ENCODE measurements around the gene PAH. TPM values are rescaled to one million over a fixed set of nuclear protein-coding genes. Genes with fewer than 3 reads are reported as not detected.

The PAH gene
- total RNA-seq, 4 donors from 2014 or later, result not detected

DNA sequence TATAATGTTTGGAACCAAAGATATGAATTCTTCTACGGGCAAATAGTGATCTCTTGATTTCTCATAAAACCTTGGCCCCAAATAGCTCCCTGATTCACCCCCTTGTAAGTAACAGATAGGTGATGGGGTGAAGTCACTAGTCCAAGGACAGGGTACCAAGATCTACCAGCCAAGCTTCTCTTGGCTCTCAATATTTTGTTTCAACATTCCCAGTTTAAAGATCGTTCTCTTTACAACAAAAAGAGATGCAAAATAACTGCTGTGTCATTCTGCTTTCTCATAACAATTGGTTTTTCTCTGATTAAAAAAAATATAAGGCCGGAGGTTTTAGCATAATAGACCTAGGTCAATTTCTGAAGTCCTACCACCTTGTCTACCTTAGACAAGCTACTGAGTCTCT lies 11.8 kb downstream of the PAH start:
- Histone ChIP-seq H3K27ac (replicated peaks in 1 of 4) (no peak overlapping the region), H3K9me3 (no peaks in the 10 kb centered on the region), H3K4me1 (no peaks in the 10 kb centered on the region), H3K36me3 (no peaks in the 10 kb centered on the region), H3K27me3 (no peaks in the 10 kb centered on the region), H3K4me3 (no peak overlapping the region)
- intact Hi-C loops (cut with DNase I), result no loop called here
- TF ChIP-seq POLR2AphosphoS5 (IDR thresholded peaks at IDR 0.05), result no peak
- TF ChIP-seq, protein P1, sequence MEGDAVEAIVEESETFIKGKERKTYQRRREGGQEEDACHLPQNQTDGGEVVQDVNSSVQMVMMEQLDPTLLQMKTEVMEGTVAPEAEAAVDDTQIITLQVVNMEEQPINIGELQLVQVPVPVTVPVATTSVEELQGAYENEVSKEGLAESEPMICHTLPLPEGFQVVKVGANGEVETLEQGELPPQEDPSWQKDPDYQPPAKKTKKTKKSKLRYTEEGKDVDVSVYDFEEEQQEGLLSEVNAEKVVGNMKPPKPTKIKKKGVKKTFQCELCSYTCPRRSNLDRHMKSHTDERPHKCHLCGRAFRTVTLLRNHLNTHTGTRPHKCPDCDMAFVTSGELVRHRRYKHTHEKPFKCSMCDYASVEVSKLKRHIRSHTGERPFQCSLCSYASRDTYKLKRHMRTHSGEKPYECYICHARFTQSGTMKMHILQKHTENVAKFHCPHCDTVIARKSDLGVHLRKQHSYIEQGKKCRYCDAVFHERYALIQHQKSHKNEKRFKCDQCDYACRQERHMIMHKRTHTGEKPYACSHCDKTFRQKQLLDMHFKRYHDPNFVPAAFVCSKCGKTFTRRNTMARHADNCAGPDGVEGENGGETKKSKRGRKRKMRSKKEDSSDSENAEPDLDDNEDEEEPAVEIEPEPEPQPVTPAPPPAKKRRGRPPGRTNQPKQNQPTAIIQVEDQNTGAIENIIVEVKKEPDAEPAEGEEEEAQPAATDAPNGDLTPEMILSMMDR (IDR thresholded peaks at IDR 0.05), result no peak
- no peak for TF ChIP-seq EP300 (IDR thresholded peaks at IDR 0.05)
- TF ChIP-seq POLR2A (IDR thresholded peaks at IDR 0.05; ENCODE audit: low read depth), result no peak
- WGBS, result 83% methylated on average over 3 of the region's 3 CpGs
- DNase-seq (ENCODE audit: extremely low spot score), result no peak

DNA sequence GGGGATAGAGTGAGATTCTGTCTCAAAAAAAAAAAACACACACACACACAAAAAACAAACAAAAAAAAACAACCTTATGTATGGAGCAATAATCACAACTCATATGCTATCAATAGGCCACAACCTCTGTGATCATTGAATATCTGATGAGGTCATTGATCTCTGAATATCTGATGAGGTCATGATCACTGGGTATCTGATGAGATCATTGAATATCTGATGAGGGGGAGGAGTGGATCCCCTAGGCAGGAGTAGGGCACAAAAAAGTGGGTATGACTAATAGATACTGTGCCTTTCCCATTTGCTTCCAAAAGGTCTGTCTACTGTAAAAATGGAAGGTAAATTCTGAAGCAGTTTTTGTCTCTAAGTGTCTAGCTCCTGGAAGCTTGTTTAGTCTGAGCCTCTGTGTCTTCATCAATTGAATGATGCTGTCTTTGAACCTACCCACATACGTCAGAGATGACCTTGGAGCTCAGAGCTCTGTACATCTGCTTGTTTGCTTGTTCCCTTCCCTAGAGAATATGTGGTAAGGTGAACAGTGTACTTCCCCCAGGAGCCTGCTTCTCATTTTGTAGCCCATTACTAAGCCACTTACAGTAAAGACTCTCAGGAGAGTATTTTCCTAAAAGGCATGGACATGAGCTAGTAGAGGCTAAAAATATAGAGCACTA lies 13.6 kb downstream of the PAH start:
- Histone ChIP-seq H3K9me3 (no peaks in the 10 kb centered on the region), H3K36me3 (no peaks in the 10 kb centered on the region), H3K4me1 (no peaks in the 10 kb centered on the region), H3K27me3 (no peaks in the 10 kb centered on the region), H3K27ac (replicated peaks in 1 of 4) (no peak overlapping the region), H3K4me3 (no peak overlapping the region)
- intact Hi-C loops (cut with DNase I), result no loop called here
- WGBS, result 57% methylated on average over 1 of the region's 1 CpG
- DNase-seq (ENCODE audit: extremely low spot score), result no peak
- TF ChIP-seq EP300 (IDR thresholded peaks at IDR 0.05) (no peak), POLR2A (IDR thresholded peaks at IDR 0.05; ENCODE audit: low read depth) (no peak)

DNA sequence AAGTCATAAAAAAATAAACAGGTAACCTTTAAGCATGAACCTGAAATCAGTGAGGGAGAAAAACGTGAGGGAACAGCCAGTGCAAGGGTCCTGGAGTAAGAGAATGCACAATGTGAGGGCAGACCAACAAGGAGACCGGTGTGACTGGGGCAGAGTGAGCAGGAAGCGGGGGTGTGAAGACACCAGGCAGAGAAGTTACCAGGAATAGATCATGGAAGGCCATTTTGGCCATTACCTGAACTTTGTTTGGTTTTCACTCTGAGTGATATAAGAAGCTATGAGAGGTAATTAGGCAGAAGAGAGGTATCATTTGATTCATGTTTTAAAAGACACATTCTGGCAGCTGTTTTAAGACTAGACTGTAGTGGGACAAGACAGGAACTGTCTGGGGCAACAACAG lies 15.0 kb downstream of the PAH start:
- TF ChIP-seq POLR2A (IDR thresholded peaks at IDR 0.05; ENCODE audit: low read depth), result no peak
- TF ChIP-seq, protein P1 (IDR thresholded peaks at IDR 0.05), result no peak
- no peak overlapping the region for H3K27ac ChIP-seq (replicated peaks in 1 of 4)
- H3K27me3 ChIP-seq, result no peaks in the 10 kb centered on the region
- WGBS, result 58% methylated on average over 3 of the region's 3 CpGs
- no peak for DNase-seq (ENCODE audit: extremely low spot score)
- intact Hi-C loops (cut with DNase I), result no loop called here
- H3K9me3 ChIP-seq, result no peaks in the 10 kb centered on the region
- no peaks in the 10 kb centered on the region for H3K36me3 ChIP-seq
- H3K4me3 ChIP-seq, result no peak overlapping the region
- H3K4me1 ChIP-seq, result no peaks in the 10 kb centered on the region

DNA sequence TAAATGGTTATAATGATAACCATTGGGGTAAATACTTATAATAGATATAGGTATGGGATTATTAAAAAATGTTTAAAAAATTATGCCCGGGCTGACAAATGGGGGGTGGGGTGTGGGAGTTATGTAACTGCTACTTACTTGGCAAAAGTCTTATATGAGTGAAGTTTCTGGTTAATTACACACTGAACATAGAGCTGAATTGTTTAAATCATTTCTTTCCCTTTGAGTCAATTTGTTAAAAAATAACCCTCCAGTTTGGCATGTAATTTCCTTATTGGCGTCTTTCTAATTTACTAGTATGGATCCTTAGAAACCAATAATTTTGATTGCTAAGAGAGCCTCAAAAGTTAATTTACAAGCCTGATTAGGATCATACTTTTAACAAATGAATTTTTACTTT lies 16.7 kb downstream of the PAH start:
- Histone ChIP-seq H3K36me3 (no peaks in the 10 kb centered on the region), H3K4me3 (no peak overlapping the region), H3K27me3 (no peaks in the 10 kb centered on the region), H3K4me1 (no peaks in the 10 kb centered on the region), H3K27ac (replicated peaks in 1 of 4) (no peak overlapping the region), H3K9me3 (no peaks in the 10 kb centered on the region)
- TF ChIP-seq EP300 (IDR thresholded peaks at IDR 0.05) (no peak), POLR2A (IDR thresholded peaks at IDR 0.05; ENCODE audit: low read depth) (no peak), POLR2AphosphoS5 (IDR thresholded peaks at IDR 0.05) (no peak)
- TF ChIP-seq, protein P1 (IDR thresholded peaks at IDR 0.05), result no peak
- no peak for DNase-seq (ENCODE audit: extremely low spot score)
- intact Hi-C loops (cut with DNase I), result no loop called here
- WGBS, result 63% methylated on average over 2 of the region's 2 CpGs

DNA sequence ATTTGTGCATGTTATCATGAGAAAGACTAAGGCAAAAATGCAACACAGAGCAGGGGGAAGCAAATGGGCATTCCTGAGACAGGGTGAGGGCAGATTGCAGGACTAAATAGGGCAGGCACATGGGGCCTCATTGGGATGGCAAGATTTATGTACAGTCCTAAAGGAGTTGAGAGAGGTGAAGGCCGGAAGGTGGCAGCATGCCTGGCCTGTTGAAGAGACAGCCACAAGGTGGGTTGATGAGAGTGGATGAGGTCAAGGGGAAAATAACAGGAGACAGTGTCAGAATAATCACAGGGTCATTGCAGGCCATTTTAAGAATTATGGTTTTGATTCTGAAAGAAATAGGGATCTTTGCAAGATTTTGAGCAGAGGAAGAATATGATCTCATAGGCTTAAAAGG lies 21.0 kb downstream of the PAH start:
- no peak for TF ChIP-seq POLR2AphosphoS5 (IDR thresholded peaks at IDR 0.05)
- TF ChIP-seq, protein P1 (IDR thresholded peaks at IDR 0.05), result no peak
- TF ChIP-seq POLR2A (IDR thresholded peaks at IDR 0.05; ENCODE audit: low read depth), result no peak
- TF ChIP-seq EP300 (IDR thresholded peaks at IDR 0.05), result no peak
- no peak overlapping the region for H3K27ac ChIP-seq (replicated peaks in 1 of 4)
- no peaks in the 10 kb centered on the region for H3K36me3 ChIP-seq
- H3K27me3 ChIP-seq, result peaks cover 0 to 4% (median 0%) of the 10 kb centered on the region in 4 donors
- WGBS, result 78% methylated on average over 1 of the region's 1 CpG
- intact Hi-C loops (cut with DNase I), result no loop called here
- H3K4me1 ChIP-seq, result no peaks in the 10 kb centered on the region
- no peak for DNase-seq (ENCODE audit: extremely low spot score)
- no peak overlapping the region for H3K4me3 ChIP-seq
- H3K9me3 ChIP-seq, result no peaks in the 10 kb centered on the region

All from esophagus muscularis mucosa (tissue), 4 donors.